ENCODE results near the gene LRRIQ1.

GRCh38 chr12:85280984-85281630 lies 245.0 kb downstream of the LRRIQ1 start:
- TF ChIP-seq EZH2 (IDR thresholded peaks at IDR 0.05; ENCODE audit: low read depth) (no peak), CTCF (conservative IDR thresholded peaks at IDR 0.05) (no peak)

Data from PC-9 (cell line).